ENCODE data around the gene PPP2R2B. TPM values are rescaled to one million over a fixed set of nuclear protein-coding genes. Genes with fewer than 3 reads are reported as not detected.

The PPP2R2B gene
- total RNA-seq, 4 donors from 2014 or later = 0.53 to 2.0 (median 1.1) TPM

DNA sequence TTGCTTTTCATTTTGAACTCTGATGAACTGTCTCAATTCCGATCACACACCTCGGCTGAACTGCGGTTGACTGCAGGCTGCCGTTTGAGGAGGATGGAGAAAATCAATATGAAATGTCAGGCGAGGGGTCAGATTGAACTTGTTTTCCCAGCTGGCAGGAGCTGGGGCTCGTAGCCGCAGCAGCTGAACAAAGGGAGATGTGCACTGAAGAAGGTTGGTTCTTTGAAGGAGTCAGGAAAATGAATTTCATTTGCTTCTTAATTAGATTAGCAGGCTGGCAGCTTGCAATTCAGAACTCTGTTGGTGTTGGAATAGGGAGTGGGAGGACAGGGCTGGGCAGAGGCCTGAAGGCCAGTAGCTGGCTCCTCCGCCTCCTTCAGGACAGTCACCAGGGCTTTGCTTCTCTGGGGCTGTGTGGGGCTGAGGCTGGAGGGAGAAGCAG is 245.2 kb downstream of the PPP2R2B start:
- intact Hi-C loops (cut with DNase I) = no loop called here
- H3K4me3 ChIP-seq = no peak overlapping the region
- no peaks in the 10 kb centered on the region for H3K9me3 ChIP-seq
- no peaks in the 10 kb centered on the region for H3K4me1 ChIP-seq
- H3K27ac ChIP-seq = no peak overlapping the region
- no peaks in the 10 kb centered on the region for H3K36me3 ChIP-seq
- no peak for TF ChIP-seq POLR2A (IDR thresholded peaks at IDR 0.05)
- TF ChIP-seq, protein P1, sequence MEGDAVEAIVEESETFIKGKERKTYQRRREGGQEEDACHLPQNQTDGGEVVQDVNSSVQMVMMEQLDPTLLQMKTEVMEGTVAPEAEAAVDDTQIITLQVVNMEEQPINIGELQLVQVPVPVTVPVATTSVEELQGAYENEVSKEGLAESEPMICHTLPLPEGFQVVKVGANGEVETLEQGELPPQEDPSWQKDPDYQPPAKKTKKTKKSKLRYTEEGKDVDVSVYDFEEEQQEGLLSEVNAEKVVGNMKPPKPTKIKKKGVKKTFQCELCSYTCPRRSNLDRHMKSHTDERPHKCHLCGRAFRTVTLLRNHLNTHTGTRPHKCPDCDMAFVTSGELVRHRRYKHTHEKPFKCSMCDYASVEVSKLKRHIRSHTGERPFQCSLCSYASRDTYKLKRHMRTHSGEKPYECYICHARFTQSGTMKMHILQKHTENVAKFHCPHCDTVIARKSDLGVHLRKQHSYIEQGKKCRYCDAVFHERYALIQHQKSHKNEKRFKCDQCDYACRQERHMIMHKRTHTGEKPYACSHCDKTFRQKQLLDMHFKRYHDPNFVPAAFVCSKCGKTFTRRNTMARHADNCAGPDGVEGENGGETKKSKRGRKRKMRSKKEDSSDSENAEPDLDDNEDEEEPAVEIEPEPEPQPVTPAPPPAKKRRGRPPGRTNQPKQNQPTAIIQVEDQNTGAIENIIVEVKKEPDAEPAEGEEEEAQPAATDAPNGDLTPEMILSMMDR (IDR thresholded peaks at IDR 0.05) = no peak
- 60 to 80% methylated on average over 8 of the region's 8 CpGs for WGBS, 2 donors
- H3K27me3 ChIP-seq = no peaks in the 10 kb centered on the region
- no peak for DNase-seq

DNA sequence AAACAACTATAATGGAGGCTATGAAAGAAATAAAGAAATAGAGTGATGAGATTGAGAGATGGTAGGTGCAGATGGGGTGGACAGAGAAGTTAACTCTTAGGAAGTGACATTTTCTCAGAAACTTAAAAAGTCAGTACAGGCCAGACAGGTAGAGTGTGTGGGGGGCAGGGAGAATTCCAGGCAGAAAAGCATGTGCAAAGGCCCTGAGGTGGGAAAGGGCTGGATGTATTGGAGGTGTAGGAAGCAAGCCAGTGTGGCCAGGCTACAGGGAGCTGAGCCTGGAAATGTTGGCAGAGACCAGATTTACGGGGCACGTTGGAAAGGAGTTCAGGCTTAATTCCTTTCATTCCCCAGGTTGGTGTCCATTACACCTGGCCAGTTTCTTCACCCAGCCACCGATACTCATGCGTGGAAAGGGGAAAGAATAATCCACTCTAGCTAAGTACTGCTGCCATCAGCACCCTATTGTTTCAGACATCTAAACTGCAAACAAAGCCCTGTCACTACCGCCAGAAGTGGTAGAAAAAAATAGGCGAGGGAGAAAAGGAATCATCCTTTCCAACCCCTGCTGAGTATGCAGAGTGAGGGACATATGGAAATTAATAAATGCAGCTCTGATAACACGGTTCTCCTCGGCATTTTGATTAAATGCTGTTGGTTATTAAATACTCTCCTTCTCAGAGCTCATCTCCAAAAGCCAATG is 245.8 kb downstream of the PPP2R2B start:
- Histone ChIP-seq H3K9me3 (no peaks in the 10 kb centered on the region), H3K27me3 (no peaks in the 10 kb centered on the region), H3K36me3 (no peaks in the 10 kb centered on the region), H3K27ac (no peak overlapping the region), H3K4me1 (no peaks in the 10 kb centered on the region), H3K4me3 (no peak overlapping the region)
- WGBS, 2 donors = 75% methylated on average over 8 of the region's 8 CpGs
- intact Hi-C loops (cut with DNase I) = no loop called here
- TF ChIP-seq POLR2A (IDR thresholded peaks at IDR 0.05) = no peak
- TF ChIP-seq, protein P1 (IDR thresholded peaks at IDR 0.05) = no peak
- no peak for DNase-seq

DNA sequence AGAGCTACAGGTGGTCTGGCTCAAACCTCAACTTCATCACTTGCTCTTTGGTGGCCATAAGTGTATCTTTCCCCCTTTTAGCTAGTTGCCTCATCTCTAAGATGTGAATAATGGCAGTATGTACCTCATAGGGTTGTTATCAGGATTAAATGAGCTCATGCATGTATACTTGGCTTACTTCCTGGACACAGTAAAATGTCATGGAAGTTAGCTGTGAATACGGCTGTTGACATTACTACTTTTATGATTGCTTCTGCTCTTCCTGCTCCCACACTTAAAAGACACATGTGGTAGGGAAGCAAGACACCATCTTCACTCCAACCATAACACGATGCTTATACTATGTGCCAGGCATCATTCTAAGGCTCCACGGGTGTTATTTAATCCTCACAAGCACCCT is 248.1 kb downstream of the PPP2R2B start:
- WGBS, 2 donors = 61 to 77% methylated on average over 3 of the region's 3 CpGs
- Histone ChIP-seq H3K4me1 (no peaks in the 10 kb centered on the region), H3K4me3 (no peak overlapping the region), H3K27ac (no peak overlapping the region), H3K27me3 (no peaks in the 10 kb centered on the region), H3K9me3 (no peaks in the 10 kb centered on the region), H3K36me3 (no peaks in the 10 kb centered on the region)
- intact Hi-C loops (cut with DNase I) = no loop called here
- no peak for DNase-seq
- TF ChIP-seq, protein P1 (IDR thresholded peaks at IDR 0.05) = no peak
- TF ChIP-seq POLR2A (IDR thresholded peaks at IDR 0.05) = no peak

DNA sequence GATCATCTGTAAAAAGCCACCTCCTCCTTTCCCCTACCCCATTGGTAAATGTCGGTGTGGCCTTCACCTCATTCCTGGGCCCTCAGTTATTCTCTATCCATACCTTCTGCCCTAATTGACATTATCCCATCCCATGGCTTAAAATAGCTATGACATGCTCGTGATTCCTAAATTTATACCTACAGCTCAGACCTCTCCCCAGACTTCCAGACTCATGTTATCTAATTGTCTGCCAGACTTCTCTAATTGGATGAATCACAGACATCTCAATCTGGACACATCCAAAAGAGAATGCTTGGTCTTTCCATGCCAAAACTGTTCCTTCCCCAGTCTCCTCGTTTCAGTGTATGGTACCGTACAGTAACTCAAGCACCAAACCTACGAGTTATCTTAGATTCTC is 249.6 kb downstream of the PPP2R2B start:
- TF ChIP-seq POLR2A (IDR thresholded peaks at IDR 0.05) = no peak
- Histone ChIP-seq H3K27ac (no peak overlapping the region), H3K36me3 (no peaks in the 10 kb centered on the region), H3K27me3 (no peaks in the 10 kb centered on the region), H3K9me3 (no peaks in the 10 kb centered on the region), H3K4me3 (no peak overlapping the region), H3K4me1 (no peaks in the 10 kb centered on the region)
- DNase-seq = no peak
- WGBS, 2 donors = 83 to 84% methylated on average over 5 of the region's 5 CpGs
- intact Hi-C loops (cut with DNase I) = no loop called here

DNA sequence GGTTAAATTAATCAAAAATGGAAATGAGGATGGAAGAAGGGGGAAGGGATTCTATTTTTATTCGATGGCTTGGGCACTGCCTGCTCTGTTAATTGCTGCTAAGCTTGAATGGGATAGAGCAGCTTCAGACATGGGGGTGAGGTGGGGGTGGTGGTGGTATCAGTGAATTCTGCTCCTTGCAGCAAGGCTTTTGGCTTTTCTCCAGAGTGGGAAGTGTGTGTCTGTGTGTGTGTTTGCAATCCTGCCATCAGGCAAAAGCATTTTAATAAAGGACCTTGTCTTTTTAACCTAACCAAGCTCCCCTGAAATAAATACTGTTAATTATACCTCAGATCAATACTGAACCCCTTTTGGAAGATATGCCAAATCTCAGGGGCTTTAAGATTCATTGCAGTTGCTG is 251.6 kb downstream of the PPP2R2B start:
- Histone ChIP-seq H3K27ac (no peak overlapping the region), H3K4me1 (no peaks in the 10 kb centered on the region), H3K4me3 (no peak overlapping the region), H3K27me3 (no peaks in the 10 kb centered on the region), H3K9me3 (no peaks in the 10 kb centered on the region), H3K36me3 (no peaks in the 10 kb centered on the region)
- TF ChIP-seq POLR2A (IDR thresholded peaks at IDR 0.05) = no peak
- TF ChIP-seq, protein P1 (IDR thresholded peaks at IDR 0.05) = no peak
- DNase-seq = no peak
- intact Hi-C loops (cut with DNase I) = no loop called here
- 50 to 93% methylated on average over 1 of the region's 1 CpG for WGBS, 2 donors

DNA sequence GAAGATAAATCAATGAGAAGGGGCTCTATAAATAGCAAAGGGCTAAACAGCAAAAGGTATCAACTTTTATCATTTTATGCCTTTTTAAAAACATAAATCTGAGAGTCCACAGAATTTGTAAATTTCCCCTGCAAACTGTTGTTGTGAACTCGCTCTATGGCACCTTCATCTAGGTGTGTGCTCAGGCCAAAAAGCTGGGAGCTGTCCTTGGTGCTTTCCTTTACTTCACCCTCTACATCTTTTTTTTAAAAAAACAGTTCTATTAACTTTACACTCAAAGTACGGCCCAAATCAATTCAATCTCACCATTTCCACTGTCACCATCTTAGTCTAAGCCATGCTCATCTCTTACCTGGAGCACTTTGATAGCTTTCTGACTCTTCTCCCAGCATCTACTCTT is 254.4 kb downstream of the PPP2R2B start:
- Histone ChIP-seq H3K4me3 (no peak overlapping the region), H3K36me3 (no peaks in the 10 kb centered on the region), H3K27me3 (no peaks in the 10 kb centered on the region), H3K27ac (no peak overlapping the region), H3K4me1 (no peaks in the 10 kb centered on the region), H3K9me3 (no peaks in the 10 kb centered on the region)
- no peak for DNase-seq
- 48 to 61% methylated on average over 2 of the region's 2 CpGs for WGBS, 2 donors
- intact Hi-C loops (cut with DNase I) = no loop called here
- no peak for TF ChIP-seq POLR2A (IDR thresholded peaks at IDR 0.05)
- TF ChIP-seq, protein P1 (IDR thresholded peaks at IDR 0.05) = no peak

Data from esophagus squamous epithelium (tissue), 5 donors.